ENCODE data around the gene BCKDHA.

Gene BCKDHA

DNA sequence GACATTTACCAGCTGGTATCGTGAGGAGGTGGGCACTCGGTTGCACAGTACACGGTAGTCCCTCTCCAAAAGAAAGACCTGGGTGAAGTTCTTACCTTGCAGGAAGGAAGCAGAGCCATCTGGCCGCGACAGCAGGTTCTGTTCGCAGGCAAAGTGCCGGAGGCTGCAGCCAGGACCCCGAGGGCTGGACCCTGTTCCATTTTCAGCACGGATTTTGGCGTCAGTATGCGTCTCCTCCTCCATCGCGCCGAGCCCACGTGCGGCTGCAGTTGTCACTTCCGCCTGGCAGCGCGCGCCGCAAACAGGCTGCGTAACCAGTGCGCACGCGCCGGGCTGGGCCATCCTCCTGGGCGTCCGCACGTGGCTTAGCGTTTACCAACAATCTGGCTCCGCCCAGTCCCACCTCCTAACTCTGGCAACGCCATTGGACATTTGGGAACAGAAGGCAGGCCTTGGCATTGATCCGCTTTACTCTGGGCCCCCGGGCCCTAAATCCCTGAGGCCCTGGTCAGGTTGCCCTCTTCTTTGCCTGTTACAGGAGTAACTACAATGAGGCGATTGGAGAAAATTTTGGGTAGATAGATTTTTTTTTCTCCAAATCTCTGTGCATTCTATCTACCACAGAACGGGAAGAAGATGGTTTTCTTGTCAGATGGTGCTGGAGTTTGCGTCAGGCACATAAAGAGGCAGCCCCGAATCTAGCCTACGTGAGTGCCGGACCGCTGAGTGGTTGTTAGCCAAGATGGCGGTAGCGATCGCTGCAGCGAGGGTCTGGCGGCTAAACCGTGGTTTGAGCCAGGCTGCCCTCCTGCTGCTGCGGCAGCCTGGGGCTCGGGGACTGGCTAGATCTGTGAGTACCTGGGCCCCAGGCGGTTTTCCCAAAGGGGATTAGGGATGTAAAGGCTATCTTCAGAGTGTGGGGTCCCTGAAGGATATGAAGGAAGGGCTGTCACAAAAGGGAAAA is at the start of gene BCKDHA, which contains the start of gene EXOSC5:
Gene BCKDHA, plus strand, starts transcription at position 733 of the 964 bp plus-strand sequence. Its CDS starts 10 bp downstream, at position 743.
Gene EXOSC5, minus strand, starts transcription at position 274 of the 964 bp plus-strand sequence. Its CDS starts 31 bp downstream, at position 243.
- DNase-seq = peak; percentile 95 to 98

DNA sequence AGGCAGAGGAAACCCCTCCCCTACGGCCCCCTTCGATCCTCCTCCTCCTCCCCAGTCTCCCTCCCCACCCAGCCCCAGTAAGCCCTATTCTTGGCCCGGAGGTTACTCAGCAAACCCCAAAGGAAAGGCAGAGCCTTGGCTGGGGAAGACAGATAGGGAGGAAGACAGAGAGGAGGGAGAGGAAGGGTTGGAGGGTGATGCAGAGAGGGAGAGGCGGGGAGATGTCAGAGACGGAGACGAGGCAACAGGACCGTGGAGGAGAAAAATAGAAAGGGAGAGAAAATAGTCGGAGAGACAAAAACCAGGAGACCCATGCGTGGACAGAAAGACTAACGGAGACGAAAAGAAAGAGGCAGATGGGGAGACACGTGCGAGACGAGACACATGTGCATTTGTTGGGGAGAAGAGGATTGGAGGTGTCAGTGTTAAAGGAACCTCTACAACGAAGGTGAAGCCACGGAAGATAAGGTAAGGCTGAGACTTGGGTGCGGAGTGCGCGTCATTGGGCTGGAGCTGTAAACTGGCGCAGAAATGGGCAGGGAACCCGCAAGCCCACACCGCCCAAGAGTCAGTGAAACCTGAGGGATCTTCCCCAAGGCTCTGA is 46.8 kb upstream of the BCKDHA start:
- no peak for DNase-seq

DNA sequence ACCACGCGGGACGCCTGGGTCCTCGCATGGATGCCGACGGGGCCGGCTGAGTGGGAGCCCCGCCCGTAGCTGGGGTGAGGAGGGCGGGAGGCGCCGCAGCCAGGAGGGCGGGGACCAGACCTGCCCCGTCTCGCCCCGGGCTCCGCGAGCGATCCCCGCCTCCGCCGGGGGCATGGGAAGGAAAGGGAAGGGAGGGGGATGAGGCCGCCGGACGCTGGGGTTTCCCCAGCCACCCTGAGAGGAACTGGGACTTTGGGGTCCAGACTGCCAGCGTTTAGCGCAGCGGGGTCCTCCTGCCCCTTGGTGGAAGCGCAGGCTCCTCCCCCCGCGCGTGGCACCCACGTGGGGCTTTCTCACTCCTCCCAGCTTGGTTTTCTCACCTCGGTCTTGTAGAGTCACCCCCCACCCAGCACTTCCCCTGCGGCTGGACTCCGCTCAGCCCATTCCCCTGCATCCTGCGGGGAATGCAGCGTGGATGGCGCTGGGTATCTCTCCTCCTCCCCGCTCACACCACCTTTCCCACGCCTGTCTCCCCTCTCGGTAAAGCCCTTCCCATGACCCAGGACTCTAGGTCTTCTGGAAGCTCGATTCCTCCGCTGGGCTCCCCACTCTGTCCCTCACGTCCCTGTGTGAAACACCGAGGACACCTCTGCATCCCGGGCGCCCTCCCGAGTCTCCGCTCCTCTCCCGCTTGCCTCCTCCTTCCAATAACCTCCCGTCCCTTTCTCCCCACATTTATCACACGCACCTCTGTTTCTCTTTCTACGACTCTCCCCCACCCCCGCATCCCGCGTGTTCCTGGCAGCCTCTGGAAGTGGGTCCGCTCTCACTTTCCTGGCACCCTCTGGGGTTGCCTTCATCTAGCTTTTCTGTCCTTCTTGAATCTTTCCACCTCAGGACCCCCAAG is 46.0 kb upstream of the BCKDHA start:
- peak in 1 of 2 experiments; percentile 48 for DNase-seq

DNA sequence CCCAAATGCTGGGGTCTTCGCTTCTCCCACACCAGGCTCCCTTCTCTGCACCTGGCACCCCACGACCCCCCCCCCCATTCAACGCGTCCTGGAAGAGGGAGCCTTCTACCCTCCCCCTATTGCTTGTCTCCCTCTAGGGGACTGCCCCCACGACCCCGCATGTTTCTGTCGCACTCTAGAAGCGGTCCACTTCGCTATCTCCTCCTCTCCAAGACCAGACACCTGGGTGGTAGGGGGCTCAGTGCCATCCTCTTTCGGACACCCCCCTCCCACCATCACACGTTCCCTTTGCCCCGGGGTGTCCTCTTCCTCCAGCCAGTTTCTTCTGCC is 45.4 kb upstream of the BCKDHA start:
- DNase-seq = no peak

DNA sequence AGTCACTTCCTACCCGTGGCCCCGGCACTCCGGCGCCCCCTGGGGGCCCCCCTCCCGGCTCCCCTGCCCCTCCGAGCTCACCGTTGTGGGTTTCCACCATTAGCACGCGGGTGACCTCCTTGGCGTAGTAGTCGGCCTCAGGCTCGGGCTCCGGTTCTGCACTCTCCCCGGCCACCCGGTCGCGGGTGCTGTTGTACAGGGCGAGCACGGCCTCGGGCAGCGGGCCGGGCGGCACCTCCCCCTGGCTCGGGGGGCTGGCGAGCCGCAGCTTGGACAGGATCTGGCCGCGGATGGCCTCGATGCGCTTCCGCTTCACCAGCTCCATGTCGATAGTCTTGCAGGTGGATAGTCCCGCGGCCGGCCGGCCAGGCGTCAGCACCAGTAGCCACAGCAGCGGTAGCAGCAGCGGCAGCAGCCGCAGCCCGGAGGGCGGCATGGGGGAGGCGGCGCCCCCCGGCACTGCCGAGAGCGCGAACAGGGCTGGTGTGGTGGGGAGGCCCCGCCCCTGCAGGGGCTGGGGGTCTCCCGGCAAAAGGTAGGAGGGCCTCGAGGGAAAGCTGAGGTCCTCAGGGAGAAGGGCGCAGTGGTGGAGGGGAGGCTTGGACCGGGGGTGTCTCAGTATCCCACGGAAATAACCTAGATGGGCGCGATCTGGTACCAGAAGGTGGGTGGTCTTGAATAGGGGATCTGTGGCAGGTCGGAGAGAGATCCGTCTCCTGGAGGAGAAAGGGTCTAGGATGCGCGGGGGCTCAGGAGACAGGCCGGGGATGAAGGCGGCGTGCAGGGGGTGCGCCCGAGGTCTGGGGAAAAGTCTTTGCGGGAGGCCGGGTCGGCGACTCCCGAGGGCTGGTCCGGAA is 44.8 kb upstream of the BCKDHA start:
- DNase-seq = peak in 1 of 2 experiments; percentile 37

DNA sequence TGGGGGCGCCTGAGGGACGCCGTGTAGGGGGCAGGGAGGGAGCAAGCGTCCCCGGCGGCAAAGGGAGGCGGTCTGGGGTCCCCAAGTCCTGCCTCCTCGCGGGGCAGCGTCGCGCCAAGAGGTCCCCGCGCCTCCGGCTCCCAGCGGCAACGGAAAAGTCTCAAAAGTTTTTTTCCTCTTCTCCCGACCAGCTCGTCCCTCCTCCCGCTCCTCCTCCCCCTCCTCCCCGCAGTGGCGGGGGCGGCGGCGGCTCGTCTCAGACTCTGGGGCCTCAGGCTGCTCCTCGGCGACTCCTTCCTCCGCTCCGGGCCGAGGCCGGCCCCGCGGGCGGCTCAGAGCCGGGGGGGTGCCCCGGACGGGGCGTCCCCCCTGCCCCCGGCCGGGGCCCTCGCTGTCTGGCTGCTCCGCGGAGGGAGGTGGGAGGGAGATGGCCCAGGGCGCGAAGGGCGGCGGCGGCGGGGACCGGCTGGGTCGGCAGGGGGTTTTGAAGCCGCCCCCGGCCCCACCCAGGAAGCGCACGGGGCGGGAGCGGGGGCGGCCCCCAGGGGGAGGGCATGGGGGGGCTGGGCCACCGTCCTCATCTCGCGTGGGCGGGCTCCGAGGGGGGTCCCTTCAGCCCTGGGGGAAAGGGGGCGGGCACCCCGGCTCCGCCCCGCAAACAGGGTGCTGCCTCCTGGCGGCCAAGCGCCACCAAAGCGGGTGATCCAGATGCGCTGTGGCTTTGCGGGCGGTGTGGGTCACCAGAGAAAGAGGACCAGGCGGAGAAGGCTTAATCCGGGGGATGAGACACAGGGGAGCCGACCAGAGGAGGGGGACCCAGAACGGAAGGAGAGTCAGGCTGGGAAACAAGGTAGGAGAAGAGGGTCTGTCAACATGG is 43.9 kb upstream of the BCKDHA start, which contains the start of gene TGFB1:
Gene TGFB1, minus strand, starts transcription at position 457 of the 877 bp plus-strand sequence. CDS start 878 bp downstream, outside the sequence.
- peak; percentile 48 to 71 for DNase-seq

DNA sequence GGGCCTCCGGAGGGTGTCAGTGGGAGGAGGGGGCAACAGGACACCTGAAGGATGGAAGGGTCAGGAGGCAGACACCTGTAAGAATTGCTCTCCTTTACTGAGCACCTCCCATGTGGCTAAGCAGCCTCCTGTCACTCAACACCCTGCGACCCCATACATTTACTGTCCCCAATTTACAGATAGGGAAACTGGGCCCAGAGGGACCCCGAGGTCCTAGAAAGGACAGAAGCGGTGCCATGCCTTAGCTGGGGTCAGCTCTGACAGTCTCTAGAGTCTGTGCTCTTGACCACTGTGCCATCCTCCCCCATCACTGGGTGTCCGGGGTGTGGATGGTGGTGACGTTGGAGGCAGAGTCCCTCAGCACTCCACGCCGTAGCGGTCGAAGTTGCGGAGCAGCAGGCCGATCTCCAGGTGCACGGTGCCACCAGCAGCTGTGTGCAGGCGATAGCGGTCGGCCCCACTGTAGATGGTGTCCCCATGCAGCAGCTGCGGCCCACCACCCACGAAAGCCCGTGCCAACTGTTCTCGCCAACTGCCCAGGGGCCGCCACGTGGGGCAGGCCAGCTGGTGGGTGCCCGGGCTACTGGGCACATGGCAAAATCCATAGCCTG is 43.2 kb upstream of the BCKDHA start:
- DNase-seq = no peak

DNA sequence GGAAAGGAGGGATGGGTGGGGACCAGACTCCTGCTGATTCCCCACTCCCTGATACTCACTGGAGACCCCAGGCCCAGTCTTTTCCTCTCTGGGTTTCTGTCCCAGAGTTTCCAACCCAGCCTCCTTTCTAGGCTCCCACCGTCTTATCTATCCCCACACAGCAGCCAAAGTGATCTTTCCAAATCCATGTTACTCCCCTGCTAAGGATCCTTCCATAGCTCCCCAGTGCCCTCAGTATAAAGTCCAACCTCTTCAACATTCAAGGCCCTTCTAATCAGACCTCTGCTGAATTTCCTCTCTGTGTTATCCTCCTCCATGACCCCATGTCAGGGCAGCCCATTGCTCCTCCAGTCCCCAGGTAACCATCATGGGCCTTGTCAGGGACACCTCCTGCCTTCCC is 42.6 kb upstream of the BCKDHA start:
- DNase-seq = no peak

DNA sequence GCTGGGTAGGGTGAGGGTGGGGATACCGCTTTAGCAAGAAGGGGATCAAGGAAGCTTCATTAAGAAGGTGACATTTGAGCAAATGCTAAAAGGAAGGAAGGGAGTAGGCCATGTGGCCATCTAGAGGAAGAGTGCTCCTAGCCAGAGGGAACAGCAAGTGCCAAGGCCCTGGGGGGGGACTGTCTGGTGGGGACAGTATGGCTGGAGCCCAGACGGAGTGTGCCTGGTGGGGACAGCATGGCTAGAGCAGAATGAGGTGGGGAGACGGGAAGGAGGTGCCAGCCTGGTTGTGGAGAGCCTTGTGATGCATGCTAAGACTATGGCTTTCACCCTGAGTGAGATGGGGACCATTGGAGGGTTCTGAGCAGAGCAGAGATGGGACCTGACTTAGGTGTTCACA is 41.8 kb upstream of the BCKDHA start:
- no peak for DNase-seq

DNA sequence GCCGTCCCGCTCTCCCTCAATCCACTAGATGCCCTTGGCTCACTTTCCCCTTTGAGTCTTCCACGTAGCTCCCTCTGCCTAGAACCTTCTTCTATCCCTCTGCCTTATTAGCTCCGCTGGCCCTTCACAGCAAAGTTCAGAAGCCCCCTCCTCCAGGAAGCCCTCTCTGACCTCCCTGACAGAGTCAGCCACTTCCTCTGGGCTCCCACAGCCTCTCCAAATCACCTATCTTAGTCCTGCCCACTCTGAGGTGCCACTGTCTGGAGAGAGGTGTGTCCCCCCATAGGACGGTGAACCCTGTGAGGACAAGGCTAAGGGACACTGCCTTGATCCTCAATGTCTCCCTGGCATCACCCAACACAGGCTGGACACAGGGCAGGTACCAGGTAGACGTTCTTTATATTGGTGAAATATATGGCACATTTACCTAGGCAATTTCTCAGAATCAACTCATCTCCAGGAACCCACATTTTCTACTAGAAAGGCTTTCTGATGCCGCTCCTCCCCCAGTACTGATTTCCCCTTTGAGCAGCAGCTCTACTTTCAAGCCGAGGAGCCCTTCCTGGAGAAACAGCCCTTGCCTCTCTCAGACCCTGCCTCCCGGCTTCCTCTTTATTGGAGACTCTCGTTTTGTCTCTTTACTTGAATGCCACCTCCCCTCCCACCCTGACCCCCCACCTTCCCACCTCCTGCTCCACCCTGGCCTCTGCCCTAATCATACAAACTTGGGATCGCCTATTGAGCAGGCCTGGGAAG is 40.5 kb upstream of the BCKDHA start:
- DNase-seq = no peak

DNA sequence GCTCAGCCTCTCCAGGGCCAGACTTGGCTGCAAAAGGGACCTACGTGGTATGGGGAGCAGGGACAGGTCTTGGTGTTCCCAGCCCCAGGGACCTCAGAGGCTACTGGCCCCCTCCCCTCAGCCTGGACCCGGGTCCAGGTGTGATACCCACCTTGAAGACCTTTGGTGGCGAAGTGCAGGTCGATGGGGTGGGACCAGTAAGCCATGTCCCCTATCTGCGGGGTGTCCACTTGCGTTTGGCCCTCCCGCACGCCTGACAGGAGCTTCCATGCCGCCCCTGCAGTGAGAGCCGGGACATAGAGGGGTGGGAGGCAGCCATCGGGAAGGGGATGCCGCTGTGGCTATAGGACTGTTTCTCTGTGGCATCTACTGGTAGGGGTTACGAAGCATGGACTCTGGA is 39.9 kb upstream of the BCKDHA start:
- DNase-seq = no peak

DNA sequence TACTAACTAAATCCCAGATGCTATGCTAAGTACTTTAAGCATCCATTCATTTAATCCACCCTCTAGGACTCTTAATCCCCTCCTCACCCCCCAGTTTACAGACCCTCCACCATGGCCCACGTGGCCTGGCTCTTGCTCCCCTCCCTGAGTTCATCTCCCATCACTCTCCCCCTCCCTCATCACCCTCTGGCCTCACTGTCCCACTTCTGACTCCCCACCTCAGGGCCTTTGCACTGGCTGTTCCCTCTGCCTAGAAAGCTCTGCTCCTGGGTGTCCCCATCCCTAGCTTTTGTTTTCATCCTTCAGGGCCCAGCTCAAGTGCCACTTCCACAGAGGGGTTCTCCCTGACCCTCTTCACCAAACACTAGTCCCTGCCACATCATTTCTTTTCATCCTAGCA is 37.9 kb upstream of the BCKDHA start:
- DNase-seq = no peak

DNA sequence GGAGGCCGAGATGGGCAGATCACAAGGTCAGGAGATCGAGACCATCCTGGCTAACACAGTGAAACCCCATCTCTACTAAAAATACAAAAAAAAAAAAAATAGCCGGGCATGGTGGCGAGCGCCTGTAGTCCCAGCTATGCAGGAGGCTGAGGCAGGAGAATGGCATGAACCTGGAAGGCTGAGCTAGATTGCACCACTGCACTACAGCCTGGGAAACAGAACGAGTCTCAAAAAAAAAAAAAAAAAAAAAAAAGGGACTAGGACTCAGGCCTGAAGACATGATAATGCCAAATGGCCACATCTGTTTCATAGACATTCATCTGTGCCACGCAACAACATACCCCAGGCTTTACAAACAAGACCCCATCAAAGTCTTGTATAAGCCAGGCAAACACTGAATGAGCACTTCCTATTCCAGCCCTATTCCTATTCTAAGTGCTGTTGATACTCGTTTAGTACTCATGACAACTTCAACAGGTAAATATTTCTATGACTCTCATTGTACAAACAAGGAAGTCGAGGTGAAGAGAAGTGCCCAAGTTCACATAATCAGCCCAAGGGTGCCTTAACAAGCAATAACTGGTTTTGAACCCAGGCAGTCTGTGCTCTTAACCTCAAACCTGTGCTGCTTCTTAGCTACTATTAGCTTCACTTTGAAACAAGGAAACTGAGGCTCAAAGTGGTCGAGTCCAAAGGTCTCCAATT is 35.3 kb upstream of the BCKDHA start:
- DNase-seq = no peak

DNA sequence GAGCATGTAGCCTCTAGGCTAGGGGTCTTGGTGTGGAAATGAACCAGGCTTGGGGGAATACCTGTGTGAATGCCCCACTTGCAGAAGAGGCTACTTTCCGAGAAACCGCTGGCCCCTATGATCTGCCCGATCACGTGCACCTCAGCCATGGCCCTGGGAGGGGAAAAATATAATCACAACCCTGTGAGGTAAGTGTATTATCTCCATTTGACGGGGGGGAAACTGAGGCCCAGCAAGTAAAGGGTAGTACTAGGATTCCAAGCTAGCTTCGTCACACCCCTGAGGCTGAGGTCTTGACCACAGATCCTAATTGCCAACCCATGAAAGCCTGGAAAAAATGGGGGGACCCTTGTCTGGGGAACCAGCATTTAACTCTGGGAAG is 34.3 kb upstream of the BCKDHA start:
- DNase-seq = no peak

DNA sequence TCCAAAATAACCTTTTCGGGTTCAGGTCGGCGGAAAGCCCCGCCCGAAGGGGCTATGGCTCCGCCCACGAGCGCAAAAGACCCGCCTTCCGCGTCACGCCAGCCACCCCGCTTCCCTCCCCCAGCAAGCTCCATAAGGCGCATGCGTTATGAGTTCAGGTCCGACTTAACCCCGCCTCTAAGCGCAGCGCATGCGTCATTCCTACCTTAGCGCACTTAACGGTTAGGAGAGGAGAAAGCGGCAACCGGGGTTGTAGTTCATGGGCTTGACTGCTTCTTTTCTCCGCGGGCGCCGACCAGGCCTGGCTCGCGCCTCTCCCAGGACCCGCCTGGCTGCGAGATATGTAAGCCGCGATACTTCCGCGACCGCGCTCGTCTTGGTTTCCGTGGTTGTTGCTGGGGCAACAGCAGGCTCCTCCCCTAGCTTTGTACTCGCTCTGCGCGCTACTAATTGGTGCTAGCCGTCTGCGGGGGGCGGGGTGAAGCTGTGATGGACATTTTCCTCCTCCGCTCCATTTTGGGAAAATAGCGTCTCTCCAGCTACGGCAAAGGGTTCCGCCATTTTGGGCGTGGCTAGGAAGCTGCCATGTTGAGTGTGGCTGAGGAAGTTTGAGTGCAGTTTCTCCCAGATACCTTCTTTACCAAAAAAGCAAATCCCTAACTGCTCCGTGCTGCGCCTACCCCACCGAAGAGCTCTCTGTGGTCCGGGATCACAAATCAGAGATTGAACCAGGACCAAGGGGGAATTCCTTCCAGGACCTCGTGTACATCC is 33.7 kb upstream of the BCKDHA start, which contains the start of gene B9D2:
Gene B9D2, minus strand, starts transcription at position 397 of the 771 bp plus-strand sequence. CDS start 630 bp downstream, outside the sequence.
- DNase-seq = peak; percentile 88 to 95

DNA sequence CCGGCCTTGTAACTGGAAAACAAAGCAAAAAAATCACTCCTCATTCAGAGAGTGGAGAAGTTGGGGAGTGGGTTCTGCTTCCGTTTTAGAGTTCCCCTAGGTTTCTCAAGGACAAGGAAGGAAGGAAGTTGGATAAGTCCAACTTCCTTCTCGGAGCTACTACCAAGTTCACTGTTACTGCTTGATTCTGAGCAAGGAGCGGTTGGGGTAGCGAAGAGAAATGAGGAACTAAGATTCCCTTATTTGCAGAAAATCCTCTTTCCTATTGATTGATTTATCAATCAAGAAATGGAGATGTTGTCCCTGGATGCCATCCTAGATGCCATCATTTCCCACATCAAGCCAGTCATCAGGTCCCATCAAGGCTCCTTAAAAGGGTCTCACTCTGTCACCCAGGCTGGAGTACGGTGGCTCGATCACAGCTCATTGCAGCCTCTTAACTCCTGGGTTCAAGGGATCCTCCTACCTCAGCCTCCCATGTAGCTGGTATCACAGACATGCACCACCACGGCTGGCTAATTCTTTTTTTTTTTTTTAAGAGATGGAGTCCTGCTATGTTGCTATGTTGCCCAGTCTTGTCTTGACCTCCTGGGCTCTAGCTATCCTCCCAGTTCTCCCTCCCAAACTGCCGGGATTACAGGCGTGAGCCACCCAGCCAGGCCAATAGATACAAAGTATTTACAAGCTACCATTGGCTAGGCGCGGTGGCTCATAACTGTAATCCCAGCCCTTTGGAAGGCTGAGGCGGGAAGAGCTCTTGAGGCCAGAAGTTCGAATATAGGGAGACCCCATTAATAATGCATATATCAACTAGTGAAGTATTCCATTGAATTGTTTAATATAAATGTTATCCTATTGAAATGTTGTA is 32.9 kb upstream of the BCKDHA start:
- DNase-seq = no peak

DNA sequence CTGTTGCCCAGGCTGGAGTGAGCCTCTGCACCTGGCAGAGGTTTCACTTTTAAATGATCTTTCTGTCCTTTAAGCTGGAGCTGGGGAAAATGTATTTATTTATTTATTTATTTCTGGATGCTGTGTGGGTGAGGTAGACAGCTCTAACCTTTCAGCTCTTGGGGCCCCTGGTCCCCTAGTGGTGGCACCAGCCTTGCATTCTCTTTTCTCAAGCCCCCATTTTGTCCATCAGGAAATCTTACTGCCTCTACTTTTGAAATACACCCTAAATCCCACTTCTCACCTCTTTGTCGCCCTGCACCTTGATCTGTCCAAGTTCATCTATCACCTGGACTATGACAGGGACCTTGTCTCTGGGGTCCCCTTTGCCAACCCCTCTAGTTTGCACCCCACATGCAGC is 31.5 kb upstream of the BCKDHA start:
- no peak for DNase-seq

Measured in SW 1271 (cell line).